Measurements from ENCODE around the gene MYH13. TPM values are rescaled to one million over a fixed set of nuclear protein-coding genes. Genes with fewer than 3 reads are reported as not detected.

The MYH13 gene
- total RNA-seq, 1 experiment from 2014 or later: not detected

- TF ChIP-seq STAT6 (CRISPR knock-in tag; conservative IDR thresholded peaks at IDR 0.05; ENCODE audit: low read depth): no peak
- TF ChIP-seq, protein P1, sequence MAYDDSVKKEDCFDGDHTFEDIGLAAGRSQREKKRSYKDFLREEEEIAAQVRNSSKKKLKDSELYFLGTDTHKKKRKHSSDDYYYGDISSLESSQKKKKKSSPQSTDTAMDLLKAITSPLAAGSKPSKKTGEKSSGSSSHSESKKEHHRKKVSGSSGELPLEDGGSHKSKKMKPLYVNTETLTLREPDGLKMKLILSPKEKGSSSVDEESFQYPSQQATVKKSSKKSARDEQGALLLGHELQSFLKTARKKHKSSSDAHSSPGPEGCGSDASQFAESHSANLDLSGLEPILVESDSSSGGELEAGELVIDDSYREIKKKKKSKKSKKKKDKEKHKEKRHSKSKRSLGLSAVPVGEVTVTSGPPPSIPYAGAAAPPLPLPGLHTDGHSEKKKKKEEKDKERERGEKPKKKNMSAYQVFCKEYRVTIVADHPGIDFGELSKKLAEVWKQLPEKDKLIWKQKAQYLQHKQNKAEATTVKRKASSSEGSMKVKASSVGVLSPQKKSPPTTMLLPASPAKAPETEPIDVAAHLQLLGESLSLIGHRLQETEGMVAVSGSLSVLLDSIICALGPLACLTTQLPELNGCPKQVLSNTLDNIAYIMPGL (CRISPR knock-in tag; IDR thresholded peaks at IDR 0.05): no peak
- TF ChIP-seq ZNF416 (CRISPR knock-in tag; IDR thresholded peaks at IDR 0.05): no peak
- TF ChIP-seq HMGA2 (CRISPR knock-in tag; IDR thresholded peaks at IDR 0.05): no peak
- no peak for TF ChIP-seq ATF1 (CRISPR knock-in tag; IDR thresholded peaks at IDR 0.05)
Measured at GRCh38 chr17:10251212-10251948, 121.4 kb downstream of the MYH13 start (continued).

Other genes with a start within 250 kb of the MYH13 start
- 12.3 to 13.9 TPM (median 13.4 TPM) in 3 replicates for gene GAS7, start 174.4 kb downstream of the MYH13 start, total RNA-seq (2021)
- gene MYH8, start 48.9 kb upstream of the MYH13 start, total RNA-seq (2021): not detected in 3 replicates
- not detected in 3 replicates for gene MYH4, start 96.6 kb upstream of the MYH13 start, total RNA-seq (2021)
- not detected in 3 replicates for gene MYH1, start 145.5 kb upstream of the MYH13 start, total RNA-seq (2021)
- gene MYH2, start 176.7 kb upstream of the MYH13 start, total RNA-seq (2021): 1.1 to 1.5 TPM (median 1.5 TPM) in 3 replicates